ENCODE data around the gene FAM3A.

GRCh38 chrX:154509455-154509854 lies 6.6 kb downstream of the FAM3A start:
- TF ChIP-seq CTCF (IDR thresholded peaks at IDR 0.05 in 2 of 3, conservative IDR thresholded peaks at IDR 0.05 in 1 of 3; ENCODE audit: control insufficient read depth in 2 of 3, extremely low read depth in 1 of 3, insufficient read depth in 1 of 3, low read depth in 3 of 3, low read length in 3 of 3) (no peak), POLR2A (IDR thresholded peaks at IDR 0.05; ENCODE audit: low read depth, low read length) (no peak), CREM (IDR thresholded peaks at IDR 0.05; ENCODE audit: low read depth) (no peak), STAT3 (IDR thresholded peaks at IDR 0.05; ENCODE audit: low read depth, low read length) (no peak), REST (IDR thresholded peaks at IDR 0.05; ENCODE audit: low read depth, low read length) (no peak)
